Left ventricle myocardium inferior (tissue), 1 donor: ENCODE results near the gene AATK. TPM values are rescaled to one million over a fixed set of nuclear protein-coding genes. Genes with fewer than 3 reads are reported as not detected.

Source experiments
- DNase-seq: peaks from one replicate; pipeline ENCODE4 v3.0.0-alpha.2; 2020
- H3K27ac ChIP-seq: fragments of 200-600 bp; replicated peaks from 2 replicates; pipeline ENCODE4 v1.8.0; 2021
- H3K27me3 ChIP-seq: fragments of 200-600 bp; 2 replicates; pipeline ENCODE4 v1.8.0; 2021; ENCODE audit warnings: low read depth
- H3K36me3 ChIP-seq: fragments of 200-600 bp; 2 replicates; pipeline ENCODE4 v1.8.0; 2021
- H3K4me1 ChIP-seq: fragments of 200-600 bp; 2 replicates; pipeline ENCODE4 v1.8.0; 2021
- H3K4me3 ChIP-seq: fragments of 200-600 bp; 2 replicates; pipeline ENCODE4 v1.8.0; 2021; ENCODE audit warnings: mild to moderate bottlenecking, moderate library complexity
- H3K9me3 ChIP-seq: fragments of 200-600 bp; replicated peaks from 2 replicates; pipeline ENCODE4 v1.8.0; 2021
- intact Hi-C: fragments of 100-400 bp; cut with micrococcal nuclease; formaldehyde crosslinking; loops from one replicate; pipeline ENCODE4 v1.11.0; 2022
- long read RNA-seq: library from polyadenylated mRNA; unstranded; transcript quantifications from one replicate; pipeline ENCODE4 v2.0.0, GENCODE V29; 2021
- total RNA-seq: library from RNA; stranded (reverse); fragmentation: NEBNext Ultra II Directional; extraction: Animal tissue kit (Norgen Biotek cat#: 25700); gene quantifications from one replicate; pipeline ENCODE4 v1.2.1, GENCODE V29; 2021
- TF ChIP-seq, protein P1 (sequence below): fragments of 200-600 bp; IDR thresholded peaks from 2 replicates; pipeline ENCODE4 v1.8.0; 2021; ENCODE audit warnings: antibody characterized with exemption, mild to moderate bottlenecking, borderline replicate concordance
- donor health status: DM: no; HTN: yes; CAD: no; lungs with severe emphysema.

Gene AATK, protein sequence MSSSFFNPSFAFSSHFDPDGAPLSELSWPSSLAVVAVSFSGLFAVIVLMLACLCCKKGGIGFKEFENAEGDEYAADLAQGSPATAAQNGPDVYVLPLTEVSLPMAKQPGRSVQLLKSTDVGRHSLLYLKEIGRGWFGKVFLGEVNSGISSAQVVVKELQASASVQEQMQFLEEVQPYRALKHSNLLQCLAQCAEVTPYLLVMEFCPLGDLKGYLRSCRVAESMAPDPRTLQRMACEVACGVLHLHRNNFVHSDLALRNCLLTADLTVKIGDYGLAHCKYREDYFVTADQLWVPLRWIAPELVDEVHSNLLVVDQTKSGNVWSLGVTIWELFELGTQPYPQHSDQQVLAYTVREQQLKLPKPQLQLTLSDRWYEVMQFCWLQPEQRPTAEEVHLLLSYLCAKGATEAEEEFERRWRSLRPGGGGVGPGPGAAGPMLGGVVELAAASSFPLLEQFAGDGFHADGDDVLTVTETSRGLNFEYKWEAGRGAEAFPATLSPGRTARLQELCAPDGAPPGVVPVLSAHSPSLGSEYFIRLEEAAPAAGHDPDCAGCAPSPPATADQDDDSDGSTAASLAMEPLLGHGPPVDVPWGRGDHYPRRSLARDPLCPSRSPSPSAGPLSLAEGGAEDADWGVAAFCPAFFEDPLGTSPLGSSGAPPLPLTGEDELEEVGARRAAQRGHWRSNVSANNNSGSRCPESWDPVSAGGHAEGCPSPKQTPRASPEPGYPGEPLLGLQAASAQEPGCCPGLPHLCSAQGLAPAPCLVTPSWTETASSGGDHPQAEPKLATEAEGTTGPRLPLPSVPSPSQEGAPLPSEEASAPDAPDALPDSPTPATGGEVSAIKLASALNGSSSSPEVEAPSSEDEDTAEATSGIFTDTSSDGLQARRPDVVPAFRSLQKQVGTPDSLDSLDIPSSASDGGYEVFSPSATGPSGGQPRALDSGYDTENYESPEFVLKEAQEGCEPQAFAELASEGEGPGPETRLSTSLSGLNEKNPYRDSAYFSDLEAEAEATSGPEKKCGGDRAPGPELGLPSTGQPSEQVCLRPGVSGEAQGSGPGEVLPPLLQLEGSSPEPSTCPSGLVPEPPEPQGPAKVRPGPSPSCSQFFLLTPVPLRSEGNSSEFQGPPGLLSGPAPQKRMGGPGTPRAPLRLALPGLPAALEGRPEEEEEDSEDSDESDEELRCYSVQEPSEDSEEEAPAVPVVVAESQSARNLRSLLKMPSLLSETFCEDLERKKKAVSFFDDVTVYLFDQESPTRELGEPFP (N-terminal part only)
- 2.3 TPM for total RNA-seq
- long read RNA-seq, partial matches to known transcripts = 3 of 5 reads
- long read RNA-seq, other reads (novel, unspliced or antisense) = 2 of 5 reads

DNA sequence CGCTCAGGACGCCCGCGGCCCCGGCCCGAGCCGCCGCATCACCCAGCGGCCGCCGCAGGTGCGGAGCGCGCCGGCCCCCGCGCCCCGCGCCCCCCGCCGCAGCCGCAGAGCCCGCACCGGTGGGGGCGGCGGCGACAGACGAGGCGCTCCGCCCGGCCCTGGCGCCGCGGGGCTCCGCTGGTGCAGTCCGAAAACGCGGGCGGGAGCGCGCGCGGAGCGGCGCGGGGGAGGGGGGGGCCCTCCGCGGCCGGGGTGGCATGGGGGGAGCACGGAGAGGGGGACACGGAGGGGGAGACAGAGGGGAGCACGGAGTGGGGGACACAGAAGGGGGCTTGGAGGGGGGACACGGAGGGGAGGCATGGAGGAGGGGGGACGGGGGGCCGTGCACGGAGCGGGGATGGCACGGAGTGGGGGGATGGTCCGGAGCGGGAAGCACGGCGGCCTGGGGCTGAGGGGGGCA is at the start of gene AATK:
Gene AATK (minus strand): TSS at position 189 of the 460 bp plus-strand sequence. CDS start 229 bp downstream, outside the sequence.
- Histone ChIP-seq H3K9me3 (no peaks in the 10 kb centered on the region), H3K4me1 (peaks cover 16% of the 10 kb centered on the region), H3K4me3 (peak within 1 kb of the TSS; percentile 67), H3K27me3 (peaks cover 31% of the 10 kb centered on the region), H3K27ac (peak within 1 kb of the TSS; percentile 46), H3K36me3 (no peaks in the 10 kb centered on the region)
- TF ChIP-seq, protein P1, sequence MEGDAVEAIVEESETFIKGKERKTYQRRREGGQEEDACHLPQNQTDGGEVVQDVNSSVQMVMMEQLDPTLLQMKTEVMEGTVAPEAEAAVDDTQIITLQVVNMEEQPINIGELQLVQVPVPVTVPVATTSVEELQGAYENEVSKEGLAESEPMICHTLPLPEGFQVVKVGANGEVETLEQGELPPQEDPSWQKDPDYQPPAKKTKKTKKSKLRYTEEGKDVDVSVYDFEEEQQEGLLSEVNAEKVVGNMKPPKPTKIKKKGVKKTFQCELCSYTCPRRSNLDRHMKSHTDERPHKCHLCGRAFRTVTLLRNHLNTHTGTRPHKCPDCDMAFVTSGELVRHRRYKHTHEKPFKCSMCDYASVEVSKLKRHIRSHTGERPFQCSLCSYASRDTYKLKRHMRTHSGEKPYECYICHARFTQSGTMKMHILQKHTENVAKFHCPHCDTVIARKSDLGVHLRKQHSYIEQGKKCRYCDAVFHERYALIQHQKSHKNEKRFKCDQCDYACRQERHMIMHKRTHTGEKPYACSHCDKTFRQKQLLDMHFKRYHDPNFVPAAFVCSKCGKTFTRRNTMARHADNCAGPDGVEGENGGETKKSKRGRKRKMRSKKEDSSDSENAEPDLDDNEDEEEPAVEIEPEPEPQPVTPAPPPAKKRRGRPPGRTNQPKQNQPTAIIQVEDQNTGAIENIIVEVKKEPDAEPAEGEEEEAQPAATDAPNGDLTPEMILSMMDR = no peak
- DNase-seq = no peak
- intact Hi-C loops = no loop called here

DNA sequence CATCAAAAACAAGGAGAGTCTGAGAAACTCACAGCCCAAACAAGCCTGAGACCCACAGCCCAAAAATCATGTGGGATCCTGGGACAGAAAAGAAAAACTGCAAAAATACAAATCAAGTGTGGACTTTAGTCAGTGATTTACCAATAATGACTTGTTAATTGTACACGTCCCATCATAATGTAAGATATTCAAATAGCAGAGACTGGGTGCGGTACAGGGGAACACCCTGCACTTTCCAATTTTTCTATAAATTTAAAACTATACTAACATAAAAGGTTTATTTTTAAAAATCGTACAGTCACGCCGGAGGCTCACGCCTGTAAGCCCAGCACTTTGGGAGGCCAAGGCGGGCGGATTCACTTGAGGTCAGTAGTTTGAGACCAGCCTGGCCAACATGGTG is 48.0 kb upstream of the AATK start:
- H3K27ac ChIP-seq = no peak overlapping the region
- H3K36me3 ChIP-seq = peaks cover 6% of the 10 kb centered on the region
- TF ChIP-seq, protein P1 = no peak
- H3K27me3 ChIP-seq = no peaks in the 10 kb centered on the region
- no peaks in the 10 kb centered on the region for H3K9me3 ChIP-seq
- no peak for DNase-seq
- intact Hi-C loops = no loop called here
- H3K4me1 ChIP-seq = no peaks in the 10 kb centered on the region
- no peak overlapping the region for H3K4me3 ChIP-seq

DNA sequence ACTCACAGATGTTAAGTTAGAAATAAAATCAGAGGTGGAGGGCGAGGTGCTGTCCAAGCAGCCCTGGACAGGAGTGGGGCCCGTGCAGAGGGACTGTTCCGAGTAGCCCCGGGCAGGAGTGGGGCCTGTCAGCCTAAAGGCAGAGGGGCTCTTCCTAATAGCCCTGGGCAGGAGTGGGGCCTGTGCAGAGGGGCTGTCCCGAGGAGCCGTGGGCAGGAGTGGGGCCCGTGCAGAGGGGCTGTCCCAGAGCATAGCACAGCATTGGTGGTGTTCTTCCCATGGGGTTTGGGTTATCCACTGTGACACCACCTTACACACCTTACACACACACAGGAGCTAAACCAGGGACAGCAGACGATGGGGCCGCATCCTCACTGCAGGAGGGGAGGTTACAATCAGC is 46.3 kb upstream of the AATK start:
- H3K4me3 ChIP-seq = no peak overlapping the region
- no peaks in the 10 kb centered on the region for H3K4me1 ChIP-seq
- no peaks in the 10 kb centered on the region for H3K9me3 ChIP-seq
- H3K36me3 ChIP-seq = no peaks in the 10 kb centered on the region
- H3K27ac ChIP-seq = no peak overlapping the region
- TF ChIP-seq, protein P1 = no peak
- H3K27me3 ChIP-seq = no peaks in the 10 kb centered on the region
- intact Hi-C loops = no loop called here
- DNase-seq = no peak

DNA sequence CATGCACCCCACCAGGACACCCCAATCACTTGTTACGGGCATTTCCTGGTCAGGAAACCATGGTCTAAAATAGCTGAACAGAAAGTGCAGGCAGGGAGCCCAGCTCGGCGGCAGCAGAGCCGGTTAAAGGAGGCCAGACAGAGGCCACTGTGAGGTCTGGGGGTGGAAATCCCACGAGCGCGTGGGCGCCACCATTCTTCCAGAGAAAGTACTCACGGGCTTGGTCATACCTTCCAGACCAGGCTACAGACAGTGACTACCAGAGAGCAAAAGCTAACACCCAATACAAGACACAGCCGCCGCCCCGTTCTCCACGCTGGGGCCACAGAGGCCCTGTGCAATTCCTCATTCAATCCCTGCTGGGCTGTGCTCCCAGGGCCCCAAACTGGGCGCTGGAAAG is 44.8 kb upstream of the AATK start:
- intact Hi-C loops = no loop called here
- TF ChIP-seq, protein P1 = no peak
- Histone ChIP-seq H3K27ac (no peak overlapping the region), H3K9me3 (no peaks in the 10 kb centered on the region), H3K27me3 (no peaks in the 10 kb centered on the region), H3K4me1 (no peaks in the 10 kb centered on the region), H3K4me3 (no peak overlapping the region), H3K36me3 (peaks cover 6% of the 10 kb centered on the region)
- DNase-seq = no peak

DNA sequence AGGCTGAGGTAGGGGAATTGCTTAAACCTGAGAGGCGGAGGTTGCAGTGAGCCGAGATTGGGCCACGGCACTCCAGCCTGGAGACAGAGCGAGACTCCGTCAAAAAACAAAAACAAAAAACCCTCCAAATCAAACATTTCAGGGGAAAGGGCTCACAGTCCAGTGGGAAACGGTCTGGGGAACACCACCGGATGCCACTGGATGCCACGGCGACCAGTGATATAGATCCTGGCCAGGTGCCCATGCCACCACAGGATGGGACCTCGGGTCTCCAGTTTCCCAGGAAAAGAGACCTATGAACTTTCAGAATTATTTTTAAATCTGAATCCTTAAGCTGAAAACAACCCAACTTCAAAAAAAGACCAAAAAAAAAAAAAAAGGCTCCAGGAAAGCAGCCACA is 44.4 kb upstream of the AATK start:
- H3K4me3 ChIP-seq = no peak overlapping the region
- H3K4me1 ChIP-seq = no peaks in the 10 kb centered on the region
- no peak for DNase-seq
- intact Hi-C loops = no loop called here
- peaks cover 6% of the 10 kb centered on the region for H3K36me3 ChIP-seq
- TF ChIP-seq, protein P1 = no peak
- H3K27ac ChIP-seq = no peak overlapping the region
- H3K9me3 ChIP-seq = no peaks in the 10 kb centered on the region
- no peaks in the 10 kb centered on the region for H3K27me3 ChIP-seq
